Endothelial cell of umbilical vein (primary cell): ENCODE data around the gene PRKG1. TPM values are rescaled to one million over a fixed set of nuclear protein-coding genes. Genes with fewer than 3 reads are reported as not detected.

Experiments used
- BruUV-seq: library from RNA; stranded (reverse); fragments of 400-500 nt; replicated peaks from 2 replicates; lab custom pipeline; 2021; lab: Mats Ljungman, UMichigan
- CTCF ChIA-PET: fragments of 300-600, 350-600 bp; sonication (Branson Sonifier 250); formaldehyde crosslinking; loops from one replicate; lab custom pipeline; 2021; ENCODE audit warnings: antibody characterized with exemption, inconsistent platforms; lab: Charles Lee
- POLR2A ChIA-PET: fragments of 300-600, 350-600 bp; sonication (Branson Sonifier 250); formaldehyde crosslinking; loops from one replicate; lab custom pipeline; 2021; ENCODE audit warnings: antibody characterized with exemption, inconsistent platforms; lab: Charles Lee
- DNase-seq: peaks from one replicate; pipeline ENCODE4 v3.0.0-alpha.2; 2011; ENCODE audit warnings: low read depth, low spot score
- FAIRE-seq: peaks from 2 replicates; lab custom pipeline; 2011; peaks lifted over from hg19 to GRCh38; lab: Jason Lieb, UNC
- H2AFZ ChIP-seq: 2 replicates; pipeline ENCODE4 v1.6.0; 2012; ENCODE audit warnings: low read depth, low read length, control low read depth, inconsistent platforms
- H3K27ac ChIP-seq: 2 replicates; pipeline ENCODE4 v1.5.1; 2011; ENCODE audit warnings: low read depth, mild to moderate bottlenecking, control low read depth, low read length, moderate library complexity; ENCODE audit not compliant: insufficient read depth
- H3K27me3 ChIP-seq, 2 experiments: 2 replicates each; pipeline versions ENCODE4 v1.6.0 to v1.6.1; 2011; ENCODE audit warnings: low read length in 2 of 2, mixed read lengths in 1 of 2; ENCODE audit not compliant: control insufficient read depth in 2 of 2, insufficient read depth in 2 of 2
- H3K36me3 ChIP-seq, 2 experiments: 2 replicates in 1 of 2; 3 replicates in 1 of 2; pipeline ENCODE4 v1.5.1; 2011; ENCODE audit warnings: low read length in 2 of 2, mild to moderate bottlenecking in 1 of 2, moderate library complexity in 1 of 2; ENCODE audit not compliant: control insufficient read depth in 2 of 2, insufficient read depth in 2 of 2; ENCODE audit errors: extremely low read depth in 1 of 2
- H3K4me1 ChIP-seq: 3 replicates; pipeline ENCODE4 v1.5.1; 2011; ENCODE audit warnings: mild to moderate bottlenecking, low read length; ENCODE audit not compliant: control insufficient read depth, insufficient read depth; ENCODE audit errors: extremely low read depth
- H3K4me2 ChIP-seq: 2 replicates; pipeline ENCODE4 v1.6.1; 2011; ENCODE audit warnings: low read length, control low read depth, mixed read lengths; ENCODE audit not compliant: insufficient read depth
- H3K4me3 ChIP-seq, 3 experiments: fragments of 200-600 bp in 1 of 3; sonication (generic), shearing (Covaris generic) in 1 of 3; replicated peaks in 1 of 3; 2 replicates each; pipeline ENCODE4 v1.5.1; 2011 to 2016; ENCODE audit warnings: control low read depth in 3 of 3, low read length in 3 of 3, mild to moderate bottlenecking in 2 of 3, inconsistent platforms in 1 of 3, low read depth in 1 of 3, moderate library complexity in 1 of 3; ENCODE audit not compliant: insufficient read depth in 1 of 3
- H3K79me2 ChIP-seq: 2 replicates; pipeline ENCODE4 v1.6.0; 2012; ENCODE audit warnings: low read length, inconsistent platforms; ENCODE audit not compliant: control insufficient read depth, insufficient read depth
- H3K9ac ChIP-seq: replicated peaks from 2 replicates; pipeline ENCODE3; 2011; ENCODE audit warnings: low read length, control low read depth; ENCODE audit not compliant: insufficient read depth; ENCODE audit errors: extremely low read depth
- H3K9me1 ChIP-seq: replicated peaks from 3 replicates; pipeline ENCODE4 v1.6.0; 2011; ENCODE audit warnings: mild to moderate bottlenecking, low read length; ENCODE audit not compliant: control insufficient read depth, insufficient read depth; ENCODE audit errors: extremely low read depth
- H3K9me3 ChIP-seq: replicated peaks from 2 replicates; pipeline ENCODE4 v1.5.1; 2012; ENCODE audit warnings: low read length, inconsistent platforms; ENCODE audit not compliant: control insufficient read depth, insufficient read depth
- H4K20me1 ChIP-seq: replicated peaks from 2 replicates; pipeline ENCODE3; 2011; ENCODE audit warnings: mild to moderate bottlenecking, low read length; ENCODE audit not compliant: control insufficient read depth, insufficient read depth; ENCODE audit errors: extremely low read depth
- CTCF ChIP-seq, 2 donors: IDR thresholded peaks; 1 replicate in 1 of 2; 2 replicates in 1 of 2; pipeline ENCODE4 v1.5.1; 2011; ENCODE audit warnings: low read length in 2 of 2, mild to moderate bottlenecking in 2 of 2, moderate library complexity in 2 of 2, control low read depth in 1 of 2, inconsistent platforms in 1 of 2, low read depth in 1 of 2; ENCODE audit not compliant: insufficient read depth in 1 of 2; ENCODE audit errors: extremely low read depth in 1 of 2
- EZH2 ChIP-seq: IDR thresholded peaks from 2 replicates; pipeline ENCODE4 v1.6.1; 2012; ENCODE audit warnings: borderline replicate concordance, low read depth, mild to moderate bottlenecking, moderate library complexity, low read length, inconsistent platforms; ENCODE audit not compliant: severe bottlenecking
- FOS ChIP-seq: IDR thresholded peaks from 2 replicates; pipeline ENCODE4 v1.6.1; 2011; ENCODE audit warnings: mild to moderate bottlenecking, low read length, moderate library complexity, borderline replicate concordance; ENCODE audit not compliant: insufficient read depth
- GATA2 ChIP-seq: IDR thresholded peaks from 2 replicates; pipeline ENCODE4 v1.7.0; 2011; ENCODE audit warnings: low read depth, mild to moderate bottlenecking, moderate library complexity, mixed read lengths, low read length; ENCODE audit not compliant: insufficient read length, insufficient read depth
- JUN ChIP-seq: IDR thresholded peaks from 2 replicates; pipeline ENCODE4 v1.6.1; 2011; ENCODE audit warnings: borderline replicate concordance, low read depth; ENCODE audit not compliant: insufficient read length, insufficient read depth
- MAX ChIP-seq: IDR thresholded peaks from 2 replicates; pipeline ENCODE4 v1.6.1; 2011; ENCODE audit not compliant: insufficient read depth, insufficient read length
- MYC ChIP-seq: IDR thresholded peaks from one replicate; pipeline ENCODE4 v1.6.1; 2011; ENCODE audit warnings: mild to moderate bottlenecking, low read depth, low read length
- POLR2A ChIP-seq: IDR thresholded peaks from 2 replicates; pipeline ENCODE4 v1.6.1; 2012; ENCODE audit warnings: low read depth, mild to moderate bottlenecking, control low read depth, low read length
- POLR2AphosphoS5 ChIP-seq: IDR thresholded peaks from 2 replicates; pipeline ENCODE4 v1.6.1; 2012; ENCODE audit warnings: low read depth, mild to moderate bottlenecking, control low read depth, low read length, moderate library complexity; ENCODE audit not compliant: insufficient read depth
- dilution Hi-C: fragments of 300-500 bp; cut with MboI; formaldehyde crosslinking; loops from one replicate; pipeline ENCODE4 v1.15.0; 2019; ENCODE audit warnings: low sequenced_read_pairs; ENCODE audit not compliant: extremely low pct_ligation_motif_present
- intact Hi-C: fragments of 100-400 bp; cut with micrococcal nuclease; formaldehyde crosslinking; loops from one replicate; pipeline ENCODE4 v1.10.0; 2022
- polyA plus RNA-seq, 4 experiments: library from polyadenylated mRNA; depleted of rRNA in 3 of 4; stranded (reverse) in 3 of 4; unstranded in 1 of 4; fragments of >200 nt; gene quantifications; 2 replicates each; pipeline versions ENCODE4 v1.2.1 to v1.2.3, GENCODE V29; 2011 to 2012; ENCODE audit warnings: missing spikeins in 1 of 4
- total RNA-seq: library from RNA; stranded (reverse); gene quantifications from 2 replicates; pipeline ENCODE4 v1.2.3, GENCODE V29; 2021

The PRKG1 gene
- total and polyA plus RNA-seq, 2 donors (not counting 3 experiments of a cell fraction or from before 2014, with no cell fraction given), result 0.01 to 0.18 TPM

- FAIRE-seq (no peak), DNase-seq (no peak)
- Histone ChIP-seq H3K4me2 (no peak overlapping the region), H3K27me3 (no peaks in the 10 kb centered on the region), H3K36me3 (no peaks in the 10 kb centered on the region), H2AFZ (no peak overlapping the region), H4K20me1 (no peaks in the 10 kb centered on the region), H3K9me1 (no peaks in the 10 kb centered on the region), H3K9ac (no peak overlapping the region), H3K79me2 (no peaks in the 10 kb centered on the region), H3K4me1 (no peaks in the 10 kb centered on the region), H3K4me3 (no peak overlapping the region), H3K27ac (no peak overlapping the region), H3K9me3 (no peaks in the 10 kb centered on the region)
- dilution Hi-C loops (no loop called here), intact Hi-C loops (no loop called here)
- ChIA-PET POLR2A (no interaction called here), CTCF (no interaction called here)
- no TSS peak for BruUV-seq
- no peak for TF ChIP-seq FOS
- no peak for TF ChIP-seq MYC
- TF ChIP-seq POLR2AphosphoS5, result no peak
- TF ChIP-seq JUN, result no peak
- no peak for TF ChIP-seq POLR2A
- TF ChIP-seq EZH2, result no peak
- no peak for TF ChIP-seq CTCF (IDR thresholded peaks at IDR 0.05; ENCODE audit: extremely low read depth in 1 of 2, insufficient read depth in 1 of 2, low read depth in 1 of 2, low read length in 2 of 2)
- TF ChIP-seq GATA2, result no peak
- no peak for TF ChIP-seq MAX
These were observed 1213.6 kb downstream of the PRKG1 start for GRCh38 chr10:52287866-52288265.
